ENCODE data around the gene SLC8A3. TPM values are rescaled to one million over a fixed set of nuclear protein-coding genes. Genes with fewer than 3 reads are reported as not detected.

SLC8A3 gene
- polyA plus RNA-seq, 3 donors: 0.01 TPM; not detected in 2

DNA sequence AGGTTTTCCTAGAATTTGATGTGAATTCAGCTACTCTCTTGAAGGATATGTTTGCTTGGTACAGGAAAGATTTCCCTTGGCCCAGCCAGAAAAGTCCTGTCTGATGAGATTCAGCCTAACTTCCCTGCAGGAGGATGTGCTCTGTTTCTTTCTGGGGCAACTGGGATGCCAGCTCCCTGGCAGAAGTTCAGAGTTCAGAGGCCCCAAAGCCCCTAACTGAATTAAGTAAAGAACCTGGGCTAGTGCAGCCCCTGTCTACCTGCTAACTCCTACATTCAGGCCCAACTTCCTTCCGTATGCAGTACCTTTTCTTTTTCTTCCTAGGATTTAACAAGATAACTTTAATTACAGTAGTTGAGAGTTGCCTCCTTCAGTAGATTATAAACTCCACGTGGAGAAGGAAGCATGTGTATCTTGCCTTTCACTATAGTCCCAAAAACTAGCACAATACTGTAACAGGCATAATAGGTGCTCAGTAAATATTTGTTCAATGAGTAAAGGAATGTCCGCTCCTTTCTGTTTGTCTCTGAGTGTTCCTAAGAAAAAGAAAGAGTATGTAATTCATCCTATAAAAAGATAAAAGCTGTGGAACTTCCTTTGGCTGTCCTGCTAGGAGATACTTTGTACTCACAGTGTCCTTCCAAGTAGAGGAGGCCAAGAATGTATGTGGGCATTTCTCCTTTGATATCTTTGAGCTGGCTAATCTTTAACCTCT is 141.0 kb downstream of the SLC8A3 start:
- no peak overlapping the region for H3K4me3 Mint-ChIP-seq

DNA sequence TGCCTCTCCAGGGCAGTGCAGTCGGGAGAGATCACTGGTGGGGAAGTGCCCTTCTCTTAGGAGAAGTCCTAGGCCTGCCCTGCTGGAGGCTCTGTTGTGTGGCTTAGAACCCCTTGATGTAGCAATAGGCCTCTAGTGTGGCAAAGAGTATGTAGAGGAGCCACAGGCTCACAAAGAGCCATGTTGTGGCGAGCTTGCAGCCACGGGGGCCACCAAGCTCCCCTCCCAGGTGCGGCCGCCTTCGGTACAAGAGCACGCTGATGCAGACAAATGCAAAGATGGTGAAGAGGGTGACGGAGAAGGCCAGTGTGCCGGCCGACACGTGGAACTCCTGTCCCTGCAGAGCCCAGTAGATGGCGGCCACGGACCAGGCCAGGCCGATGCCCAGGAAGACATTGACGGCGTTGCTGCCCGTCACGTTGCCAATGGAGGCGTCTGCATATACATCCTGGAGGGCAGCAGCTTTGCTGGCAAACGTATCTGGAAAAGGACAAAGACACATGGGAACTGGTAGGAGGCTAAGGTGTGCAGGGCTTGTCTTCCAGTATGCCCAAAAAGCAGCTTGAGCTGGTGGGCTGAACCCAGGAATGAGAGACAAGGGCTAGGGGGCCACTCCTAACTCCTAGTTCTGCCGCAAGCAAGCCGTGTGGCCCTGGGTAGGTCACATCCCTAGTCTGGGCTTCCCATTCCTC is 142.8 kb downstream of the SLC8A3 start:
- no peaks in the 10 kb centered on the region for H3K9me3 ChIP-seq (replicated peaks in 1 of 2; ENCODE audit: control insufficient read depth in 1 of 2, insufficient read depth in 1 of 2, low read length in 2 of 2)
- no peak overlapping the region for H3K27ac Mint-ChIP-seq
- no peaks in the 10 kb centered on the region for H3K36me3 Mint-ChIP-seq
- H3K27me3 ChIP-seq (ENCODE audit: control insufficient read depth in 2 of 2, insufficient read depth in 2 of 2, low read length in 2 of 2): no peaks in the 10 kb centered on the region
- no peak overlapping the region for H3K9ac ChIP-seq (ENCODE audit: insufficient read depth, low read length, poor library complexity, severe bottlenecking)
- H3K27me3 Mint-ChIP-seq (ENCODE audit: low read depth in 3 of 3): peaks cover 1 to 4% (median 4%) of the 10 kb centered on the region in 3 donors
- no peak overlapping the region for H2AFZ ChIP-seq (ENCODE audit: insufficient read depth, low read depth, low read length, poor library complexity, severe bottlenecking)
- H3K9me3 Mint-ChIP-seq: no peaks in the 10 kb centered on the region
- H3K36me3 ChIP-seq (replicated peaks in 1 of 2; ENCODE audit: control insufficient read depth in 1 of 2, insufficient read depth in 2 of 2, low read length in 2 of 2): no peaks in the 10 kb centered on the region
- H3K79me2 ChIP-seq (ENCODE audit: insufficient read depth, low read length): no peaks in the 10 kb centered on the region
- H3K4me2 ChIP-seq (replicated peaks; ENCODE audit: extremely low read depth, low read length, poor library complexity, severe bottlenecking): no peak overlapping the region
- H3K4me1 ChIP-seq (ENCODE audit: control insufficient read depth in 1 of 2, insufficient read depth in 2 of 2, low read length in 2 of 2): no peaks in the 10 kb centered on the region
- H3K4me3 Mint-ChIP-seq: no peak overlapping the region
- WGBS (ENCODE audit: insufficient coverage): 82% methylated on average over 19 of the region's 22 CpGs
- intact Hi-C loops (cut with micrococcal nuclease): no loop called here
- H3K27ac ChIP-seq (ENCODE audit: low read depth in 1 of 2, low read length in 2 of 2): no peak overlapping the region
- H3K4me3 ChIP-seq (replicated peaks in 1 of 3; ENCODE audit: low read depth in 2 of 3, low read length in 3 of 3): no peak overlapping the region
- no peaks in the 10 kb centered on the region for H4K20me1 ChIP-seq (ENCODE audit: insufficient read depth, low read length)
- peak; percentile 23 for TF ChIP-seq CTCF (IDR thresholded peaks at IDR 0.05)
- DNase-seq: no peak
- H3K4me1 Mint-ChIP-seq: no peaks in the 10 kb centered on the region

More for the DNA sequence above, 141.0 kb downstream of the SLC8A3 start:
- H3K4me1 ChIP-seq (ENCODE audit: control insufficient read depth in 1 of 2, insufficient read depth in 2 of 2, low read length in 2 of 2): no peaks in the 10 kb centered on the region
- Mint-ChIP-seq H3K27ac (no peak overlapping the region), H3K36me3 (no peaks in the 10 kb centered on the region), H3K9me3 (no peaks in the 10 kb centered on the region), H3K4me1 (no peaks in the 10 kb centered on the region), H3K27me3 (ENCODE audit: low read depth in 3 of 3) (peaks cover 1 to 4% (median 4%) of the 10 kb centered on the region in 3 donors)
- H3K4me3 ChIP-seq (replicated peaks in 1 of 3; ENCODE audit: low read depth in 2 of 3, low read length in 3 of 3): no peak overlapping the region
- no CpG with 5 or more reads among the region's 3 CpGs for WGBS (ENCODE audit: insufficient coverage)
- no peak overlapping the region for H3K9ac ChIP-seq (ENCODE audit: insufficient read depth, low read length, poor library complexity, severe bottlenecking)
- H3K9me3 ChIP-seq (replicated peaks in 1 of 2; ENCODE audit: control insufficient read depth in 1 of 2, insufficient read depth in 1 of 2, low read length in 2 of 2): no peaks in the 10 kb centered on the region
- intact Hi-C loops (cut with micrococcal nuclease): no loop called here
- H3K4me2 ChIP-seq (replicated peaks; ENCODE audit: extremely low read depth, low read length, poor library complexity, severe bottlenecking): no peak overlapping the region
- H4K20me1 ChIP-seq (ENCODE audit: insufficient read depth, low read length): no peaks in the 10 kb centered on the region
- DNase-seq: no peak
- TF ChIP-seq CTCF (IDR thresholded peaks at IDR 0.05): no peak
- H3K27ac ChIP-seq (ENCODE audit: low read depth in 1 of 2, low read length in 2 of 2): no peak overlapping the region
- no peak overlapping the region for H2AFZ ChIP-seq (ENCODE audit: insufficient read depth, low read depth, low read length, poor library complexity, severe bottlenecking)
- no peaks in the 10 kb centered on the region for H3K27me3 ChIP-seq (ENCODE audit: control insufficient read depth in 2 of 2, insufficient read depth in 2 of 2, low read length in 2 of 2)
- no peaks in the 10 kb centered on the region for H3K36me3 ChIP-seq (replicated peaks in 1 of 2; ENCODE audit: control insufficient read depth in 1 of 2, insufficient read depth in 2 of 2, low read length in 2 of 2)
- no peaks in the 10 kb centered on the region for H3K79me2 ChIP-seq (ENCODE audit: insufficient read depth, low read length)

Data from CD14-positive monocyte (primary cell).